Natural killer cell treated with Interleukin-12 subunit alpha and Interleukin-12 subunit beta and Interleukin-15 and Interleukin-18, amount 100 ng/mL, for 72 hours (primary cell): Measurements from ENCODE around the gene ACER3. TPM values are rescaled to one million over a fixed set of nuclear protein-coding genes. Genes with fewer than 3 reads are reported as not detected.
A peak's percentile ranks its signal among the peaks of the same experiment; 100 is the strongest.
"Not testable (repeated sequence)": the region's sequence is repeated elsewhere in the genome, so short reads cannot be mapped to it uniquely, and the experiment has no call there.

ENCODE experiments used
- ATAC-seq, 2 donors: fragments of 150-1000 bp; cut with Tn5 transposase in 1 of 2; sonication (Bioruptor Pico), chemical (Tn5 transposase) in 1 of 2; 2 replicates each; pipeline ENCODE4 v1.10.0; 2021
- DNase-seq: peaks from one replicate; pipeline ENCODE4 v3.0.0; 2022; ENCODE audit warnings: low spot score
- H3K27ac Mint-ChIP-seq, 2 donors: 1 replicate in 1 of 2; 2 replicates in 1 of 2; pipeline ENCODE4 v1.8.0; 2022; ENCODE audit warnings: mixed read lengths in 2 of 2, mild to moderate bottlenecking in 1 of 2, moderate library complexity in 1 of 2
- H3K27me3 Mint-ChIP-seq, 2 donors: 1 replicate in 1 of 2; 2 replicates in 1 of 2; pipeline ENCODE4 v1.8.0; 2022; ENCODE audit warnings: mixed read lengths in 2 of 2
- H3K36me3 Mint-ChIP-seq: one replicate; pipeline ENCODE4 v1.8.0; 2022; ENCODE audit warnings: mixed read lengths
- H3K4me1 Mint-ChIP-seq, 2 donors: 1 replicate in 1 of 2; 2 replicates in 1 of 2; pipeline ENCODE4 v1.8.0; 2022; ENCODE audit warnings: low read depth in 2 of 2, mixed read lengths in 2 of 2, mild to moderate bottlenecking in 1 of 2
- H3K4me3 Mint-ChIP-seq: one replicate; pipeline ENCODE4 v1.8.0; 2022; ENCODE audit warnings: mixed read lengths
- H3K9me3 Mint-ChIP-seq: 2 replicates; pipeline ENCODE4 v1.8.0; 2022; ENCODE audit warnings: mixed read lengths
- total RNA-seq, 2 donors: library from RNA; stranded (reverse); gene quantifications; one replicate each; pipeline ENCODE4 v1.2.3, GENCODE V29; 2022

The ACER3 gene
- total RNA-seq, result 10 to 100 TPM; 16.3 to 16.8 TPM

- no peaks in the 10 kb centered on the region for H3K9me3 Mint-ChIP-seq
- no peaks in the 10 kb centered on the region for H3K27me3 Mint-ChIP-seq
- peak; percentile 100 for ATAC-seq
Measured at GRCh38 chr11:76860539-76861475, at the start of gene ACER3. ACER3 (plus strand) TSS chr11:76860918; CDS start chr11:76860977, 59 bp downstream.

GRCh38 chr11:76811259-76811658 lies 49.5 kb upstream of the ACER3 start:
- no peak overlapping the region for H3K27ac Mint-ChIP-seq
- H3K27me3 Mint-ChIP-seq, result peaks cover 16% of the 10 kb centered on the region in 2 donors
- peaks cover 4% of the 10 kb centered on the region for H3K9me3 Mint-ChIP-seq
- ATAC-seq, result no peak
- no peak for DNase-seq
- H3K4me1 Mint-ChIP-seq, result peaks cover 4 to 6% of the 10 kb centered on the region in 2 donors
- H3K36me3 Mint-ChIP-seq, result peaks cover 12% of the 10 kb centered on the region
- H3K4me3 Mint-ChIP-seq, result no peak overlapping the region

More at GRCh38 chr11:76860539-76861475, at the start of gene ACER3:
- DNase-seq, result peak; percentile 95
- H3K27ac Mint-ChIP-seq, result peak within 1 kb of the TSS; percentile 32 to 82
- peaks cover 18 to 32% of the 10 kb centered on the region in 2 donors for H3K4me1 Mint-ChIP-seq
- peak within 1 kb of the TSS; percentile 89 for H3K4me3 Mint-ChIP-seq
- no peaks in the 10 kb centered on the region for H3K36me3 Mint-ChIP-seq

GRCh38 chr11:76814414-76814813 lies 46.3 kb upstream of the ACER3 start:
- H3K27me3 Mint-ChIP-seq, result peaks cover 12 to 19% of the 10 kb centered on the region in 2 donors
- DNase-seq (no peak), ATAC-seq (no peak)
- no peak overlapping the region for H3K27ac Mint-ChIP-seq
- H3K4me3 Mint-ChIP-seq, result no peak overlapping the region
- H3K36me3 Mint-ChIP-seq, result peaks cover 16% of the 10 kb centered on the region
- peaks cover 9% of the 10 kb centered on the region for H3K9me3 Mint-ChIP-seq
- H3K4me1 Mint-ChIP-seq, result peaks cover 4 to 6% of the 10 kb centered on the region in 2 donors

- not testable (repeated sequence) for DNase-seq, H3K4me1 Mint-ChIP-seq, ATAC-seq, H3K27ac Mint-ChIP-seq, H3K4me3 Mint-ChIP-seq, H3K9me3 Mint-ChIP-seq
- Mint-ChIP-seq H3K27me3 (peaks cover 10 to 24% of the 10 kb centered on the region in 2 donors), H3K36me3 (peaks cover 16% of the 10 kb centered on the region)
Measured at GRCh38 chr11:76815678-76816077, 45.0 kb upstream of the ACER3 start.

GRCh38 chr11:76820184-76820566 lies 40.5 kb upstream of the ACER3 start:
- no peak overlapping the region for H3K27ac Mint-ChIP-seq
- peaks cover 4 to 9% of the 10 kb centered on the region in 2 donors for H3K4me1 Mint-ChIP-seq
- peaks cover 9% of the 10 kb centered on the region for H3K9me3 Mint-ChIP-seq
- H3K27me3 Mint-ChIP-seq, result peaks cover 10 to 24% of the 10 kb centered on the region in 2 donors
- no peak for DNase-seq
- ATAC-seq, result no peak
- H3K4me3 Mint-ChIP-seq, result no peak overlapping the region
- peaks cover 14% of the 10 kb centered on the region for H3K36me3 Mint-ChIP-seq

GRCh38 chr11:76821396-76821795 lies 39.3 kb upstream of the ACER3 start:
- DNase-seq, H3K36me3 Mint-ChIP-seq, H3K27ac Mint-ChIP-seq, H3K4me3 Mint-ChIP-seq, ATAC-seq, H3K9me3 Mint-ChIP-seq: not testable (repeated sequence)
- Mint-ChIP-seq H3K27me3 (peaks cover 7 to 18% of the 10 kb centered on the region in 2 donors), H3K4me1 (peaks cover 10 to 16% of the 10 kb centered on the region in 2 donors)

GRCh38 chr11:76822406-76822805 lies 38.3 kb upstream of the ACER3 start:
- H3K27me3 Mint-ChIP-seq, result peaks cover 2 to 8% of the 10 kb centered on the region in 2 donors
- H3K36me3 Mint-ChIP-seq, result no peaks in the 10 kb centered on the region
- no peaks in the 10 kb centered on the region for H3K9me3 Mint-ChIP-seq
- no peak for DNase-seq
- ATAC-seq, result no peak
- peaks cover 12 to 16% of the 10 kb centered on the region in 2 donors for H3K4me1 Mint-ChIP-seq
- H3K4me3 Mint-ChIP-seq, result no peak overlapping the region
- no peak overlapping the region for H3K27ac Mint-ChIP-seq

- no peaks in the 10 kb centered on the region for H3K9me3 Mint-ChIP-seq
- DNase-seq, result no peak
Measured at GRCh38 chr11:76823481-76824028, 37.2 kb upstream of the ACER3 start.

GRCh38 chr11:76824083-76824939 lies 36.4 kb upstream of the ACER3 start:
- Mint-ChIP-seq H3K4me1 (peaks cover 12 to 16% of the 10 kb centered on the region in 2 donors), H3K4me3 (no peak overlapping the region), H3K27ac (no peak overlapping the region), H3K9me3 (no peaks in the 10 kb centered on the region), H3K36me3 (no peaks in the 10 kb centered on the region), H3K27me3 (peaks cover 2 to 5% of the 10 kb centered on the region in 2 donors)
- DNase-seq, result no peak
- peak in 1 of 2 donors; percentile 45 for ATAC-seq

More at GRCh38 chr11:76823481-76824028, 37.2 kb upstream of the ACER3 start:
- Mint-ChIP-seq H3K4me1 (peaks cover 12 to 16% of the 10 kb centered on the region in 2 donors), H3K27me3 (peaks cover 2 to 8% of the 10 kb centered on the region in 2 donors), H3K4me3 (no peak overlapping the region), H3K27ac (no peak overlapping the region), H3K36me3 (no peaks in the 10 kb centered on the region)
- no peak for ATAC-seq

- Mint-ChIP-seq H3K9me3 (no peaks in the 10 kb centered on the region), H3K4me1 (peaks cover 12 to 16% of the 10 kb centered on the region in 2 donors), H3K27ac (peak overlapping the region in 1 of 2 donors; percentile 18), H3K27me3 (peaks cover 0 to 3% of the 10 kb centered on the region in 2 donors), H3K36me3 (no peaks in the 10 kb centered on the region), H3K4me3 (no peak overlapping the region)
- no peak for DNase-seq
- no peak for ATAC-seq
Measured at GRCh38 chr11:76824980-76825725, 35.6 kb upstream of the ACER3 start.

- peaks cover 12 to 16% of the 10 kb centered on the region in 2 donors for H3K4me1 Mint-ChIP-seq
- H3K36me3 Mint-ChIP-seq, result no peaks in the 10 kb centered on the region
- peaks cover 1 to 3% of the 10 kb centered on the region in 2 donors for H3K27me3 Mint-ChIP-seq
- H3K27ac Mint-ChIP-seq, result peak overlapping the region in 1 of 2 donors; percentile 18
- ATAC-seq, result no peak
- DNase-seq, result no peak
- H3K9me3 Mint-ChIP-seq, result no peaks in the 10 kb centered on the region
- H3K4me3 Mint-ChIP-seq, result no peak overlapping the region
Measured at GRCh38 chr11:76825726-76826396, 34.9 kb upstream of the ACER3 start.

GRCh38 chr11:76826508-76826907 lies 34.2 kb upstream of the ACER3 start:
- H3K4me1 Mint-ChIP-seq, result peaks cover 12 to 16% of the 10 kb centered on the region in 2 donors
- H3K27ac Mint-ChIP-seq, ATAC-seq, H3K4me3 Mint-ChIP-seq, H3K36me3 Mint-ChIP-seq, H3K9me3 Mint-ChIP-seq, DNase-seq, H3K27me3 Mint-ChIP-seq: not testable (repeated sequence)
